OCI-LY3 (cell line): ENCODE data around the gene CPZ.

Experiments
- H2AFZ ChIP-seq: fragments of 200-600, 300-600 bp; shearing (Covaris generic); 2 replicates; pipeline ENCODE4 v1.6.0; 2014; ENCODE audit warnings: antibody characterized with exemption, low read depth, low read length
- H3K27ac ChIP-seq: fragments of 200-600, 300-600 bp; sonication (generic); 2 replicates; pipeline ENCODE4 v1.5.1; 2014; ENCODE audit warnings: mild to moderate bottlenecking, low read length, moderate library complexity, mixed read lengths
- H3K27me3 ChIP-seq: fragments of 200-600, 300-600 bp; sonication (generic); 2 replicates; pipeline ENCODE4 v1.6.1; 2014; ENCODE audit warnings: low read depth, low read length, mixed read lengths
- H3K36me3 ChIP-seq: fragments of 200-600, 300-600 bp; sonication (generic); replicated peaks from 2 replicates; pipeline ENCODE3; 2014; ENCODE audit warnings: low read depth, low read length, mixed read lengths
- H3K4me1 ChIP-seq: fragments of 300-600, 200-600 bp; sonication (generic); 2 replicates; pipeline ENCODE4 v1.6.1; 2014; ENCODE audit warnings: low read length, mixed read lengths
- H3K4me2 ChIP-seq: fragments of 200-600, 300-600 bp; sonication (generic); 2 replicates; pipeline ENCODE4 v1.6.1; 2014; ENCODE audit warnings: low read length, mixed read lengths
- H3K4me3 ChIP-seq: fragments of 300-600, 200-600 bp; sonication (generic); 2 replicates; pipeline ENCODE4 v1.5.1; 2014; ENCODE audit warnings: antibody characterized with exemption, mild to moderate bottlenecking, low read length, moderate library complexity
- H3K79me2 ChIP-seq: fragments of 300-600, 200-600 bp; shearing (Covaris generic); 2 replicates; pipeline ENCODE4 v1.6.1; 2014; ENCODE audit warnings: mild to moderate bottlenecking, low read length, mixed read lengths
- H3K9ac ChIP-seq: fragments of 300-600, 200-600 bp; shearing (Covaris generic); 2 replicates; pipeline ENCODE4 v1.6.0; 2014; ENCODE audit warnings: mild to moderate bottlenecking, low read length, moderate library complexity
- H3K9me3 ChIP-seq: fragments of 200-600, 300-600 bp; shearing (Covaris generic); 2 replicates; pipeline ENCODE4 v1.6.1; 2014; ENCODE audit warnings: low read length, mixed read lengths; ENCODE audit not compliant: insufficient read depth
- H4K20me1 ChIP-seq: fragments of 200-600, 300-600 bp; sonication (generic); 2 replicates; pipeline ENCODE4 v1.6.1; 2016; ENCODE audit warnings: low read length, mixed read lengths; ENCODE audit not compliant: insufficient read depth
- EZH2phosphoT487 ChIP-seq: fragments of 200-600 bp; shearing (Covaris generic); IDR thresholded peaks from 2 replicates; pipeline ENCODE4 v1.6.1; 2018; ENCODE audit warnings: antibody characterized with exemption, mixed run types, low read depth
- TF ChIP-seq, protein P1 (sequence below): fragments of 200-600, 300-600 bp; sonication (generic); IDR thresholded peaks from 2 replicates; pipeline ENCODE4 v1.5.1; 2014; ENCODE audit warnings: antibody characterized with exemption, low read length, low read depth

The CPZ gene

DNA sequence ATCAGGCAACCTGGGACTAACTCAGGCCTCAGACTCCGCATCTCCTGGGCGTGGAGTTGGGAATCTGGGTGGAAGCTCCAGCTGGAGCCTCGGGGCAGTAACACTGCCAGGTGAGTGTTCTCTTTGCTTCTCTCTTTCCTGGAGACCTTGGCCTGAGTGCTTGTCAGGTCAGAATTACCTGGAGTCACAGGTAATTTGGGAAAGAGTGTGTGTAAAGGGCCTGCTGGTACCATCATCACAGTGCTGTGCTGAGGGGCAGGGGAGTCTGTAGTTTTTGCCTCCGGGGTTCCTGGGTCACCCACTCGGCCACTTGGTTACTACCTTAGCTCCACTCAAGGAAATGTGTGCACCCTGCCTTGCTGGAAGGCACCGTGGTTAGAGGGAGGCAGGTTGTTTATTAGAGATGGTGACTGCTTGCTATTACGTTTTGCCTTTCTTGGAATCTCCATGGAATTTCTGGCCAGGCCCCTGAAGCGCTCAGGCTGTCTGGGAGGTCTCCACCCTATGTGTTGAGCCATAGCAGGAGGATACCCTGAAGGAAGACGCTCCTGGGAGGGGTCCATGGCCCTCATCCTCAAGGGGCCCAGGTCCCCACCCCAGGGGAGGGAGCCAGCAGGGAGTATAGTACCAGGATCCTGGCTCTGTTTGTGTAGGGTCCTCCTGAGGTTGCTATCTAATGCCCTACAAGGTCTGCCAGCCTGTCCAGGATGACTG is 9.5 kb upstream of the CPZ start:
- no peak overlapping the region for H3K27ac ChIP-seq
- H3K4me2 ChIP-seq: no peak overlapping the region
- TF ChIP-seq EZH2phosphoT487: no peak
- H4K20me1 ChIP-seq: no peaks in the 10 kb centered on the region
- no peak overlapping the region for H3K4me3 ChIP-seq
- H3K4me1 ChIP-seq: no peaks in the 10 kb centered on the region
- H2AFZ ChIP-seq: no peak overlapping the region
- no peak overlapping the region for H3K9ac ChIP-seq
- no peaks in the 10 kb centered on the region for H3K36me3 ChIP-seq
- H3K9me3 ChIP-seq: no peaks in the 10 kb centered on the region
- H3K79me2 ChIP-seq: no peaks in the 10 kb centered on the region
- H3K27me3 ChIP-seq: no peaks in the 10 kb centered on the region

DNA sequence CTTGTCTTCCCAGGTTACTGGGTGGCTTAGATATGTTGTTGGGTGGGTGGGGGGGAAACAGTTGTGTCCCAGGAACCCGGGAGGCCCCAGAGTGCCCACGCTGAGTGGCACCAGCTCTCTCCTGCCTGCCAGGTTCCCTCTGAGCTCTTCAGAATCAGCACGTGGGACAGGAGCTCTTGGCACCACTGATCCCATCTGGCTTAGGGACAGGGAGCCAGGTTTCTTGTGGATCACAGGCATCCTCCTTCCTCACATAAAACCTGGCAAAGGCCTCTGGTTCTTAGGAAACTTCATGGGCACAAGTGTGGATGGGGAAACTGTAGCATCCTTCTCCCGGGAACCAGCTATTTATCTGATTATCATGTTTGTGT is 8.9 kb upstream of the CPZ start:
- no peak overlapping the region for H3K9ac ChIP-seq
- H3K9me3 ChIP-seq: no peaks in the 10 kb centered on the region
- H3K4me2 ChIP-seq: no peak overlapping the region
- no peaks in the 10 kb centered on the region for H3K4me1 ChIP-seq
- H3K4me3 ChIP-seq: no peak overlapping the region
- H4K20me1 ChIP-seq: no peaks in the 10 kb centered on the region
- H2AFZ ChIP-seq: no peak overlapping the region
- no peaks in the 10 kb centered on the region; the same call in 1 of the 2 replicates for H3K27me3 ChIP-seq
- TF ChIP-seq, protein P1, sequence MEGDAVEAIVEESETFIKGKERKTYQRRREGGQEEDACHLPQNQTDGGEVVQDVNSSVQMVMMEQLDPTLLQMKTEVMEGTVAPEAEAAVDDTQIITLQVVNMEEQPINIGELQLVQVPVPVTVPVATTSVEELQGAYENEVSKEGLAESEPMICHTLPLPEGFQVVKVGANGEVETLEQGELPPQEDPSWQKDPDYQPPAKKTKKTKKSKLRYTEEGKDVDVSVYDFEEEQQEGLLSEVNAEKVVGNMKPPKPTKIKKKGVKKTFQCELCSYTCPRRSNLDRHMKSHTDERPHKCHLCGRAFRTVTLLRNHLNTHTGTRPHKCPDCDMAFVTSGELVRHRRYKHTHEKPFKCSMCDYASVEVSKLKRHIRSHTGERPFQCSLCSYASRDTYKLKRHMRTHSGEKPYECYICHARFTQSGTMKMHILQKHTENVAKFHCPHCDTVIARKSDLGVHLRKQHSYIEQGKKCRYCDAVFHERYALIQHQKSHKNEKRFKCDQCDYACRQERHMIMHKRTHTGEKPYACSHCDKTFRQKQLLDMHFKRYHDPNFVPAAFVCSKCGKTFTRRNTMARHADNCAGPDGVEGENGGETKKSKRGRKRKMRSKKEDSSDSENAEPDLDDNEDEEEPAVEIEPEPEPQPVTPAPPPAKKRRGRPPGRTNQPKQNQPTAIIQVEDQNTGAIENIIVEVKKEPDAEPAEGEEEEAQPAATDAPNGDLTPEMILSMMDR: no peak
- no peak for TF ChIP-seq EZH2phosphoT487
- no peaks in the 10 kb centered on the region for H3K36me3 ChIP-seq
- no peak overlapping the region for H3K27ac ChIP-seq
- H3K79me2 ChIP-seq: no peaks in the 10 kb centered on the region

DNA sequence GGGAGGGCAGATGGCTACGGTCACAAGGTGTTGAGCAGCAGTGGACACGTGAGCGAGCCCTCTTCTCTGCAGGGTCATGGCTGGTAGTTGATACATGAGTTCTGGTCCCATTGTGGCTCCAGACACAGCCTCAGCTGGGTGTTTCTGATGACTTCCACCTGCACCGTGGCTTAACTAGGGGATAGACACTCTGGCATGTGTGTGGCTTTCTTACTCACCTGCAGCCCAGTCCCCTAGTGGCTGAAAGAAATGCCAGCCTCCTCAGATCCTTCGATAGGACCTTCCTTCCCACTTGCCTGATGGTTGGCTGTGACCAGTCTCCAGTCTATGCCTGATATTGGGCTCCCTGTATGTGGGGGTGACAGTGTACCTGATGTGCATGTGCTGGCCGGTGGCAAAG is 7.4 kb upstream of the CPZ start:
- no peak overlapping the region for H3K27ac ChIP-seq

DNA sequence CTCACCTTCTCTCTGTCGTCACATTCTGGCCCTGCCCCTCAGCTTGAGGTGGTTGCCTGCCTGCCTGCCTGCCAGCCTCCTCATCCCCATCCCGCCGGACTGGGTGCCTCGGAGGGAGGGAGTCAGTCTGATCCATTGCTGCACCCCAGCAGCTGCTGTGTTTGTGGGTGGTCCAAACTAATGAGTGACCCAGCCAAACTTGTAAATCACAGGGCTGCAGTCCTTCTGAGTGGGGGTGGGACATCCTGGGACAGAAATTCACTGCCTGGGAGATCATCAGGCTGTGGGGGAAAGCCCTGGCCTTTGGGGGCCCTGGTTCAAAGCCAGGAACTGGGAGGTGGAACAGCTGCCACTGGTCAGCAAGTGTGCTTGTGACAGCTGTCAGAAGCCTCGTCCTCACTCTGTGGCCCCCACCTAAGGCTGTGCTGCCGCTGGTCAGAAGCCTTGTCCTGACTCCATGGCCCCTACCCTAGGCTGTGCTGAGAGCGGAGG is 6.8 kb upstream of the CPZ start:
- H4K20me1 ChIP-seq: no peaks in the 10 kb centered on the region
- no peak overlapping the region for H3K9ac ChIP-seq
- no peak overlapping the region for H3K4me2 ChIP-seq
- no peak overlapping the region for H3K4me3 ChIP-seq
- no peaks in the 10 kb centered on the region for H3K36me3 ChIP-seq
- H2AFZ ChIP-seq: no peak overlapping the region
- no peak overlapping the region for H3K27ac ChIP-seq
- H3K4me1 ChIP-seq: no peaks in the 10 kb centered on the region
- TF ChIP-seq, protein P1: no peak
- TF ChIP-seq EZH2phosphoT487: no peak
- H3K27me3 ChIP-seq: no peaks in the 10 kb centered on the region; the same call in 1 of the 2 replicates
- no peaks in the 10 kb centered on the region for H3K79me2 ChIP-seq
- H3K9me3 ChIP-seq: no peaks in the 10 kb centered on the region

More for the DNA sequence above, 7.4 kb upstream of the CPZ start:
- Histone ChIP-seq H3K9ac (no peak overlapping the region), H3K4me1 (no peaks in the 10 kb centered on the region), H3K9me3 (no peaks in the 10 kb centered on the region), H3K4me2 (no peak overlapping the region), H2AFZ (no peak overlapping the region), H3K79me2 (no peaks in the 10 kb centered on the region), H3K27me3 (no peaks in the 10 kb centered on the region; the same call in 1 of the 2 replicates), H3K4me3 (no peak overlapping the region), H4K20me1 (no peaks in the 10 kb centered on the region), H3K36me3 (no peaks in the 10 kb centered on the region)
- TF ChIP-seq EZH2phosphoT487: no peak
- TF ChIP-seq, protein P1: no peak
